Gastroesophageal sphincter (tissue), 4 donors: ENCODE results near the gene GPR132. TPM values are rescaled to one million over a fixed set of nuclear protein-coding genes. Genes with fewer than 3 reads are reported as not detected.

Experiments
- ATAC-seq: fragments of 150-250 bp; one replicate; pipeline ENCODE4 v1.9.1; 2016; ENCODE audit warnings: mild to moderate bottlenecking, moderate library complexity
- H3K27ac ChIP-seq, 4 donors: fragments of 200-600 bp; sonication (generic) in 3 of 4; 1 replicate in 3 of 4; 2 replicates in 1 of 4; pipeline ENCODE4 v1.5.1; 2016 to 2019
- H3K27me3 ChIP-seq: fragments of 200-600 bp; sonication (generic); one replicate; pipeline ENCODE4 v1.5.1; 2019
- H3K36me3 ChIP-seq, 2 donors: fragments of 200-600 bp; sonication (generic); one replicate each; pipeline ENCODE4 v1.5.1; 2019; ENCODE audit warnings: control low read depth in 1 of 2
- H3K4me1 ChIP-seq, 3 donors: fragments of 200-600 bp; sonication (generic); 1 replicate in 2 of 3; 2 replicates in 1 of 3; pipeline ENCODE4 v1.5.1; 2016 to 2019; ENCODE audit warnings: control low read depth in 2 of 3
- H3K4me3 ChIP-seq, 2 donors: fragments of 200-600 bp; sonication (generic); one replicate each; pipeline ENCODE4 v1.5.1; 2019; ENCODE audit warnings: mild to moderate bottlenecking in 1 of 2, moderate library complexity in 1 of 2
- H3K9me3 ChIP-seq, 3 donors: fragments of 200-600 bp; sonication (generic); one replicate each; pipeline ENCODE4 v1.5.1; 2017 to 2019; ENCODE audit warnings: control low read depth in 2 of 3
- EP300 ChIP-seq: sonication (generic); formaldehyde crosslinking; IDR thresholded peaks from one replicate; pipeline ENCODE4 v1.6.1; 2017; ENCODE audit warnings: antibody characterized with exemption, mild to moderate bottlenecking
- POLR2A ChIP-seq, 2 donors: fragments of 450-650 bp; IDR thresholded peaks; one replicate each; pipeline ENCODE4 v1.6.1; 2017; ENCODE audit warnings: antibody characterized with exemption in 2 of 2, mild to moderate bottlenecking in 2 of 2, moderate library complexity in 1 of 2
- POLR2AphosphoS5 ChIP-seq: sonication (generic); formaldehyde crosslinking; IDR thresholded peaks from one replicate; pipeline ENCODE4 v1.6.1; 2017; ENCODE audit warnings: antibody characterized with exemption
- WGBS, 2 donors: methylation state at CpG; one replicate each; pipeline ENCODE4 v1.1.5; 2018; ENCODE audit warnings: low coverage in 1 of 2; 5-methylcytosine and 5-hydroxymethylcytosine counted together
- total RNA-seq, 4 donors: library from RNA; depleted of rRNA; stranded (reverse); fragments of >200 nt; gene quantifications; one replicate each; pipeline ENCODE4 v1.1.0, GENCODE V29; 2016
- TF ChIP-seq, protein P1 (sequence below), 4 experiments: fragments of 200-600 bp in 2 of 4; fragments of 450-650 bp in 2 of 4; sonication (generic) in 1 of 4; IDR thresholded peaks; one replicate each; pipeline ENCODE4 v1.5.1; 2017 to 2019; ENCODE audit warnings: antibody characterized with exemption in 4 of 4, mild to moderate bottlenecking in 2 of 4, moderate library complexity in 2 of 4

The GPR132 gene
- total RNA-seq, 4 donors from 2014 or later, result 1.0 to 3.2 (median 2.1) TPM

GRCh38 chr14:105020815-105021655 is 44.2 kb downstream of the GPR132 start, which contains the start of gene CDCA4:
Gene CDCA4 (minus strand): TSS chr14:105021083. CDS start chr14:105011929, 9,154 bp downstream.
- peak; percentile 96 for ATAC-seq
- WGBS, 2 donors, result no CpG with 5 or more reads among the region's 115 CpGs
- Histone ChIP-seq H3K27ac (peak within 1 kb of the TSS; percentile 55 to 85 (median 82)), H3K27me3 (no peaks in the 10 kb centered on the region), H3K36me3 (no peaks in the 10 kb centered on the region), H3K4me3 (peak within 1 kb of the TSS; percentile 67 to 94), H3K4me1 (peaks cover 0 to 39% (median 14%) of the 10 kb centered on the region in 3 donors), H3K9me3 (no peaks in the 10 kb centered on the region)
- TF ChIP-seq POLR2AphosphoS5, result peak; percentile 90
- TF ChIP-seq EP300, result no peak
- TF ChIP-seq, protein P1, sequence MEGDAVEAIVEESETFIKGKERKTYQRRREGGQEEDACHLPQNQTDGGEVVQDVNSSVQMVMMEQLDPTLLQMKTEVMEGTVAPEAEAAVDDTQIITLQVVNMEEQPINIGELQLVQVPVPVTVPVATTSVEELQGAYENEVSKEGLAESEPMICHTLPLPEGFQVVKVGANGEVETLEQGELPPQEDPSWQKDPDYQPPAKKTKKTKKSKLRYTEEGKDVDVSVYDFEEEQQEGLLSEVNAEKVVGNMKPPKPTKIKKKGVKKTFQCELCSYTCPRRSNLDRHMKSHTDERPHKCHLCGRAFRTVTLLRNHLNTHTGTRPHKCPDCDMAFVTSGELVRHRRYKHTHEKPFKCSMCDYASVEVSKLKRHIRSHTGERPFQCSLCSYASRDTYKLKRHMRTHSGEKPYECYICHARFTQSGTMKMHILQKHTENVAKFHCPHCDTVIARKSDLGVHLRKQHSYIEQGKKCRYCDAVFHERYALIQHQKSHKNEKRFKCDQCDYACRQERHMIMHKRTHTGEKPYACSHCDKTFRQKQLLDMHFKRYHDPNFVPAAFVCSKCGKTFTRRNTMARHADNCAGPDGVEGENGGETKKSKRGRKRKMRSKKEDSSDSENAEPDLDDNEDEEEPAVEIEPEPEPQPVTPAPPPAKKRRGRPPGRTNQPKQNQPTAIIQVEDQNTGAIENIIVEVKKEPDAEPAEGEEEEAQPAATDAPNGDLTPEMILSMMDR (IDR thresholded peaks at IDR 0.05), result peak in 3 of 4 experiments; percentile 3 to 44 (median 23)
- TF ChIP-seq POLR2A (IDR thresholded peaks at IDR 0.05), result peak; percentile 77 to 78

- no peak for TF ChIP-seq EP300
- Histone ChIP-seq H3K9me3 (no peaks in the 10 kb centered on the region), H3K4me1 (peaks cover 0 to 39% (median 14%) of the 10 kb centered on the region in 3 donors), H3K27me3 (no peaks in the 10 kb centered on the region), H3K27ac (peak overlapping the region; percentile 55 to 84 (median 78)), H3K36me3 (no peaks in the 10 kb centered on the region), H3K4me3 (peak overlapping the region; percentile 67 to 94)
- peak; percentile 1 for ATAC-seq
- WGBS, 2 donors, result 4 to 18% methylated on average over 3 to 17 of the region's 75 CpGs
Observed at GRCh38 chr14:105019861-105020814, 45.1 kb downstream of the GPR132 start.

DNA sequence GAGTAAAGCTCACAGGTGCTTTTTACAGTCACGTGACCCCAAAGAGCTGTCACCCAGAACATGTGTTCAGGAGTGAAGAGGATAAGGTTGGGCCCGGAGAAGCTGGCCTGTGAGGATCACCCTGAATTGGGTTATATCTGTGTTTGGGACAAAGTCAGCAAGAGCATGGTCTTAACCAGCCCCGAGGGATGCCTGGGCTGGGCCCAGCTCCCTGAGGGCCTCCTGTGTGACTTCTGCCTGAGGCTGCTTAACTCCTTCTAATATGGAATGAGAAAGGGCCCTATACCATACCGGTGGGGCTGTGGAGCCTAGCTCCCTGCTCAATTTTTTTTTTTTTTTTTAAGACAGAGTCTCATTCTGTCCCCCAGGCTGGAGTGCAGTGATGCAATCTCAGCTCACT is 46.8 kb downstream of the GPR132 start:
- Histone ChIP-seq H3K4me3 (no peak overlapping the region), H3K4me1 (peaks cover 0 to 44% (median 14%) of the 10 kb centered on the region in 3 donors), H3K9me3 (no peaks in the 10 kb centered on the region), H3K36me3 (no peaks in the 10 kb centered on the region), H3K27me3 (no peaks in the 10 kb centered on the region), H3K27ac (no peak overlapping the region)
- WGBS, 2 donors, result 75 to 80% methylated on average over 3 to 4 of the region's 4 CpGs
- ATAC-seq, result no peak
- TF ChIP-seq POLR2AphosphoS5 (no peak), POLR2A (IDR thresholded peaks at IDR 0.05) (no peak), EP300 (no peak)
- TF ChIP-seq, protein P1 (IDR thresholded peaks at IDR 0.05), result no peak

GRCh38 chr14:105015905-105016304 is 49.3 kb downstream of the GPR132 start:
- no peak for ATAC-seq
- Histone ChIP-seq H3K9me3 (no peaks in the 10 kb centered on the region), H3K27ac (no peak overlapping the region), H3K4me1 (peaks cover 0 to 49% (median 12%) of the 10 kb centered on the region in 3 donors), H3K4me3 (no peak overlapping the region), H3K27me3 (no peaks in the 10 kb centered on the region), H3K36me3 (peaks cover 0 to 10% of the 10 kb centered on the region in 2 donors)
- TF ChIP-seq, protein P1 (IDR thresholded peaks at IDR 0.05), result no peak
- TF ChIP-seq POLR2AphosphoS5 (no peak), EP300 (no peak), POLR2A (IDR thresholded peaks at IDR 0.05) (no peak)
- 67 to 70% methylated on average over 1 to 5 of the region's 6 CpGs for WGBS, 2 donors

- WGBS, 2 donors, result 47 to 78% methylated on average over 3 to 4 of the region's 9 CpGs
- ATAC-seq, result no peak
- H3K4me1 ChIP-seq, result peaks cover 0 to 45% (median 12%) of the 10 kb centered on the region in 3 donors
Observed at GRCh38 chr14:105015242-105015641, 50.0 kb downstream of the GPR132 start.

More at GRCh38 chr14:105015242-105015641, 50.0 kb downstream of the GPR132 start:
- Histone ChIP-seq H3K9me3 (no peaks in the 10 kb centered on the region), H3K27ac (no peak overlapping the region), H3K27me3 (no peaks in the 10 kb centered on the region), H3K4me3 (no peak overlapping the region), H3K36me3 (peaks cover 0 to 17% of the 10 kb centered on the region in 2 donors)
- TF ChIP-seq EP300 (no peak), POLR2AphosphoS5 (no peak), POLR2A (IDR thresholded peaks at IDR 0.05) (no peak)
- TF ChIP-seq, protein P1 (IDR thresholded peaks at IDR 0.05), result no peak
